ENCODE data around the gene FUBP1. TPM values are rescaled to one million over a fixed set of nuclear protein-coding genes. Genes with fewer than 3 reads are reported as not detected.
"Not testable (repeated sequence)": the region's sequence is repeated elsewhere in the genome, so short reads cannot be mapped to it uniquely, and the experiment has no call there.

FUBP1 gene
- total and polyA plus RNA-seq, 8 donors, result 95.4 to 412 (median 360) TPM

GRCh38 chr1:78003070-78003746 is 24.3 kb upstream of the FUBP1 start:
- no peak for TF ChIP-seq CTCF (IDR thresholded peaks at IDR 0.05)

DNA sequence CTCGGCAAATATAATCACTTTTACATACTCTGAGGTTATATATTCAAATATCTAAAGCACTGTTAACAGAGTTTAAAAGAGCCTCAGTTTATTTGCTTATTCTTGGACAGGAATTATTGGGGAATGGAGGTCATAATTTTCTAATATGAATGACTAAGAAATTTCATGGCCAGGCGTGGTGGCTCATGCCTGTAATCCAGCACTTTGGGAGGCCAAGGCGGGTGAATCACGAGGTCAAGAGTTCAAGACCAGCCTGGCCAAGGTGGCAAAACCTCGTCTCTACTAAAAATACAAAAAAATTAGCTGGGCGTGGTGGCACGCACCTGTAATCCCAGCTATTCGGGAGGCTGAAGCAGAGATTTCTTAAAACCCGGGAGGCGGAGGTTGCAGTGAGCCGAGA is 21.7 kb upstream of the FUBP1 start:
- ATAC-seq; H3K4me3 ChIP-seq; H3K36me3 ChIP-seq; H3K27ac ChIP-seq; intact Hi-C loops (cut with DNase I); H3K9me3 ChIP-seq; DNase-seq; H3K27me3 ChIP-seq: not testable (repeated sequence)
- peaks cover 0 to 12% of the 10 kb centered on the region in 2 donors for H3K4me1 ChIP-seq

More at GRCh38 chr1:78003070-78003746, 24.3 kb upstream of the FUBP1 start:
- H3K9me3 ChIP-seq, result no peaks in the 10 kb centered on the region
- peaks cover 0 to 32% of the 10 kb centered on the region in 2 donors for H3K4me1 ChIP-seq
- intact Hi-C loops (cut with DNase I), result no loop called here
- peak overlapping the region in 1 of 2 donors; percentile 4 for H3K4me3 ChIP-seq
- no peak for DNase-seq
- H3K27ac ChIP-seq, result peak overlapping the region; percentile 85 to 97
- H3K36me3 ChIP-seq, result no peaks in the 10 kb centered on the region
- ATAC-seq, result no peak
- H3K27me3 ChIP-seq, result no peaks in the 10 kb centered on the region

DNA sequence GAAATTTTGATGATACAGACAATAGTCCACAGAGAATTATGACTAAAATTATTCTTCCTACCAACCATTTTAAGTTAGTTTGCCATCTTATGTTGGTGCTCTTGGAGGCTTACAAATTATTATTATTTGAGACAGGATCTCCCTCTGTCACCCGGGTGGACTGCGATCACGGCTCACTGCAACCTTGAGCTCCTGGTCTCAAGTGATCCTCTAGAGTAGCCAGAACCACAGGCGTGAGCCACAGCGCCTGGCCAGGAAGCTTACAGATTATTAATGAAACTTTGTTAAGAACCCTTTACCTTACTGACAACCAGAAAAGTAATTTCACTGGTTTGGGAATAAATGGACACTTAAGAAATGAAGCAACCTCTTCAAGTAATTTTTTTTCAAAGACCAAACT is 17.9 kb upstream of the FUBP1 start:
- H3K27me3 ChIP-seq, result no peaks in the 10 kb centered on the region
- no peak overlapping the region for H3K27ac ChIP-seq
- peaks cover 0 to 5% of the 10 kb centered on the region in 2 donors for H3K36me3 ChIP-seq
- ATAC-seq (no peak), DNase-seq (no peak)
- no peaks in the 10 kb centered on the region for H3K9me3 ChIP-seq
- TF ChIP-seq CTCF (IDR thresholded peaks at IDR 0.05), result no peak
- intact Hi-C loops (cut with DNase I), result no loop called here
- no peak overlapping the region for H3K4me3 ChIP-seq
- H3K4me1 ChIP-seq, result no peaks in the 10 kb centered on the region

DNA sequence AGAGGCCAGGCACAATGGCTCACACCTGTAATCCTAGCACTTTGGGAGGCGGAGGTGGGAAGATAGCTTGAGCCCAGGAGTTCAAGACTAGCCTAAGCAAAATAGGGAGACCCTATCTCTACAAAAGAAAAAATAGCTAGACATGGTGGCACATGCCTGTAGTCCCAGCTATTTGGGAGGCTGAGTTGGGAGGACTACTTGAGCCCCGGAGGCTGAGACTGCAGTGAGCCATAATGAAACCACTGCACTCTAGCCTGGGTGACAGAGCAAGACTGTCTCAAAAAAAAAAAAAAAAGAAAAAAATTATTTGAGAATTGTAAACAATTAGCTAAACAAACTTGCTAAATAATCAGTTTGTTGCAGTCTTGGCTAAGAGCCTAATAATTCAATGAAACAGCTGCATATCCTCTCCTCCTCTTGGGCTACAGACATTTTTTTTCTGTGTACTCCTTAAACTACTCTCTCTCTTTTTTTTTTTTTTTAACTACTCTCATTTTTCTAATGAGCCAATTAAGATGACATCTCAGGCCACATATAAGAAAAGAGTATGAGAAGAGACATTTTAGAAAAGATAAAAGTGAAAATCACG is 15.3 kb upstream of the FUBP1 start:
- ATAC-seq (no peak), DNase-seq (peak in 2 of 4 donors; percentile 60 to 71)
- Histone ChIP-seq H3K9me3 (no peaks in the 10 kb centered on the region), H3K27ac (no peak overlapping the region), H3K27me3 (no peaks in the 10 kb centered on the region), H3K4me3 (no peak overlapping the region), H3K36me3 (peaks cover 0 to 5% of the 10 kb centered on the region in 2 donors), H3K4me1 (no peaks in the 10 kb centered on the region)
- intact Hi-C loops (cut with DNase I), result no loop called here
- no peak for TF ChIP-seq CTCF (IDR thresholded peaks at IDR 0.05)

DNA sequence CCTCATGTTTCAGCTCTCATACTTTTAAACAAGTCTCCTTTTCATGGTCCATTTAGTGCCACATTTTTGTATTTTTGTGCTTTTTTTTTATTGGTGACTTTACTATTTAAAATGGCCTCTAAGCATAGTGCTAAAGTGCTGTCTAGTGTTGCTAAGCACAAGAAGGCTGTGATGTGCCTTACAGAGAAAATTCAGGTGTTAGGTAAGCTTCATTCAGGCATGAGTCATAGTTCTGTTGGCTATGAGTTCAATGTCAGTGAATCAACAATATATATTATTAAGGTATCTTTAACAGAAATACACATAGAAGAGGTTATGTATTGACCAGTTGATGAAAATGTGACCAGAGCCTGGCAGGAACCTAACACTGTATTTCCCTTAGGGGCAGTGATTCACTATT is 12.8 kb upstream of the FUBP1 start:
- no peak overlapping the region for H3K4me3 ChIP-seq
- intact Hi-C loops (cut with DNase I), result no loop called here
- H3K9me3 ChIP-seq, result no peaks in the 10 kb centered on the region
- no peak for ATAC-seq
- TF ChIP-seq CTCF (IDR thresholded peaks at IDR 0.05), result no peak
- H3K27ac ChIP-seq, result no peak overlapping the region
- H3K27me3 ChIP-seq, result no peaks in the 10 kb centered on the region
- H3K36me3 ChIP-seq, result peaks cover 0 to 5% of the 10 kb centered on the region in 2 donors
- no peaks in the 10 kb centered on the region for H3K4me1 ChIP-seq
- no peak for DNase-seq

All from left lung (tissue), 10 donors.